Trophoblast cell (in vitro differentiated cells and primary cell): ENCODE data around the gene GYG2.
"Not testable (repeated sequence)": the region's sequence is repeated elsewhere in the genome, so short reads cannot be mapped to it uniquely, and the experiment has no call there.

Experiments
- DNase-seq, 2 donors: peaks; one replicate each; pipeline ENCODE4 v3.0.0-alpha.2; 2016
- H2AFZ ChIP-seq: 2 replicates; pipeline ENCODE4 v1.6.1; 2013; ENCODE audit warnings: low read length, moderate library complexity, mild to moderate bottlenecking; ENCODE audit not compliant: insufficient read depth, poor library complexity
- H2AK5ac ChIP-seq: 2 replicates; pipeline ENCODE4 v1.6.1; 2013; ENCODE audit warnings: mild to moderate bottlenecking, low read length
- H2BK120ac ChIP-seq: 2 replicates; pipeline ENCODE4 v1.6.1; 2013; ENCODE audit warnings: low read length, mild to moderate bottlenecking, moderate library complexity; ENCODE audit not compliant: insufficient read depth, poor library complexity
- H2BK12ac ChIP-seq: 2 replicates; pipeline ENCODE4 v1.6.1; 2013; ENCODE audit warnings: mild to moderate bottlenecking, low read length, moderate library complexity
- H2BK5ac ChIP-seq: 2 replicates; pipeline ENCODE4 v1.6.1; 2013; ENCODE audit warnings: low read length, low read depth, moderate library complexity, mild to moderate bottlenecking; ENCODE audit not compliant: poor library complexity
- H3K14ac ChIP-seq: 2 replicates; pipeline ENCODE4 v1.6.1; 2013; ENCODE audit warnings: mild to moderate bottlenecking, low read length
- H3K18ac ChIP-seq: 2 replicates; pipeline ENCODE4 v1.6.1; 2013; ENCODE audit warnings: mild to moderate bottlenecking, low read length
- H3K23ac ChIP-seq: 2 replicates; pipeline ENCODE4 v1.6.1; 2013; ENCODE audit warnings: low read length
- H3K27ac ChIP-seq: 2 replicates; pipeline ENCODE4 v1.5.1; 2013; ENCODE audit warnings: low read depth, mild to moderate bottlenecking, inconsistent platforms, low read length, moderate library complexity
- H3K27me3 ChIP-seq: 2 replicates; pipeline ENCODE4 v1.6.1; 2013; ENCODE audit warnings: inconsistent platforms, mild to moderate bottlenecking, low read length, moderate library complexity; ENCODE audit not compliant: insufficient read depth
- H3K36me3 ChIP-seq, 2 experiments: 1 replicate in 1 of 2; 2 replicates in 1 of 2; pipeline ENCODE4 v1.6.1; 2013; ENCODE audit warnings: low read length in 2 of 2, mild to moderate bottlenecking in 2 of 2, moderate library complexity in 1 of 2; ENCODE audit not compliant: insufficient read depth in 2 of 2, control insufficient read depth in 1 of 2
- H3K4ac ChIP-seq: 2 replicates; pipeline ENCODE4 v1.6.1; 2013; ENCODE audit warnings: low read depth, mild to moderate bottlenecking, low read length, moderate library complexity
- H3K4me1 ChIP-seq, 2 experiments: 1 replicate in 1 of 2; 2 replicates in 1 of 2; pipeline ENCODE4 v1.6.1; 2013; ENCODE audit warnings: low read length in 2 of 2, mild to moderate bottlenecking in 2 of 2, moderate library complexity in 1 of 2; ENCODE audit not compliant: insufficient read depth in 2 of 2, control insufficient read depth in 1 of 2
- H3K4me2 ChIP-seq: 2 replicates; pipeline ENCODE4 v1.6.1; 2013; ENCODE audit warnings: inconsistent platforms, mild to moderate bottlenecking, low read length, moderate library complexity
- H3K4me3 ChIP-seq: 2 replicates; pipeline ENCODE4 v1.5.1; 2013; ENCODE audit warnings: mild to moderate bottlenecking, low read depth, low read length, inconsistent platforms
- H3K79me1 ChIP-seq: one replicate; pipeline ENCODE4 v1.6.1; 2013; ENCODE audit warnings: low read length
- H3K79me2 ChIP-seq: 2 replicates; pipeline ENCODE4 v1.6.1; 2013; ENCODE audit warnings: low read length, mild to moderate bottlenecking; ENCODE audit not compliant: control insufficient read depth, insufficient read depth, poor library complexity
- H3K9ac ChIP-seq: 2 replicates; pipeline ENCODE4 v1.6.1; 2013; ENCODE audit warnings: mild to moderate bottlenecking, low read length
- H3K9me3 ChIP-seq: 2 replicates; pipeline ENCODE4 v1.6.1; 2013; ENCODE audit warnings: low read depth, mild to moderate bottlenecking, control low read depth, inconsistent platforms, low read length; ENCODE audit not compliant: insufficient read depth
- H4K12ac ChIP-seq: 2 replicates; pipeline ENCODE4 v1.6.1; 2013; ENCODE audit warnings: low read depth, mild to moderate bottlenecking, low read length, moderate library complexity
- H4K8ac ChIP-seq: 2 replicates; pipeline ENCODE4 v1.6.1; 2013; ENCODE audit warnings: low read depth, mild to moderate bottlenecking, low read length, moderate library complexity
- H4K91ac ChIP-seq: one replicate; pipeline ENCODE4 v1.6.1; 2013; ENCODE audit warnings: low read depth, mild to moderate bottlenecking, low read length, moderate library complexity
- WGBS: extraction: QIAGEN DNeasy Blood & Tissue Kit; methylation state at CpG from one replicate; pipeline ENCODE4 v1.1.7; 2013; ENCODE audit warnings: missing lambda C conversion rate; ENCODE audit not compliant: insufficient read length, insufficient coverage; ENCODE audit errors: extremely low coverage; 5-methylcytosine and 5-hydroxymethylcytosine counted together

GYG2 gene

DNA sequence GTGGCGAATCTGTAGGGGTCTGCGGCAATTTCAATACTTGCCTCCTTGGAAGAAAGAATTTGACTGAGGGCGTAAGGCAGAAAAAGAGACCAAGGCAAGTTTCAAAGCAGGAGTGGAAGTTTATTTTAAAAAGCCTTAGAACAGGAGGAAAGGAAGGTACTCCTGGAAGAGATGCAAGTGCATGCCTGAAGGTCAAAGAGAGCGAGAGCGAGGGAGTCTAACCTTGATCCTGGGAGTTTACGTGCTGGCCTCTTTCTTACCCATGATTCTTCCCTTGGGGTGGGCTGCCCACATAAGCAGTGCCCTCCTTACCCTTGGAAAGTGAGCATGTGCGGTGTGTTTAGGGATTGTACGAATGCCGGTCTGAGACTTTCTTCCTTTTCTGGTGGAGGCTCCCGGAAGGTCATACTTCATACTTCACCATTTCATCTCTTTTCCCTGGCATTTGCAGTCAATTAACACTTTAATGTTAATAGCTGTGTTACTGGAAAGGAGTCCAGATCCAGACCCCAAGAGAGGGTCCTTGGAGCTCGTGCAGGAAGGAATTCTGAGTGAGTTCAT lies 60.4 kb downstream of the GYG2 start:
- Histone ChIP-seq H3K79me2 (no peaks in the 10 kb centered on the region), H2BK120ac (no peak overlapping the region), H3K9me3 (no peaks in the 10 kb centered on the region), H2AFZ (no peak overlapping the region), H4K12ac (no peak overlapping the region), H4K91ac (no peak overlapping the region), H3K27me3 (no peaks in the 10 kb centered on the region), H2BK5ac (no peak overlapping the region), H3K23ac (no peak overlapping the region), H3K4me3 (no peak overlapping the region), H3K4me2 (no peak overlapping the region), H3K27ac (no peak overlapping the region), H3K4ac (no peak overlapping the region), H2BK12ac (no peak overlapping the region), H3K14ac (no peak overlapping the region), H3K79me1 (peaks cover 6% of the 10 kb centered on the region), H4K8ac (no peak overlapping the region), H2AK5ac (no peak overlapping the region), H3K9ac (no peak overlapping the region), H3K36me3 (no peaks in the 10 kb centered on the region), H3K18ac (no peak overlapping the region), H3K4me1 (peaks cover 3 to 4% of the 10 kb centered on the region in 2 experiments)
- WGBS = no CpG with 5 or more reads among the region's 11 CpGs
- no peak for DNase-seq

- H3K79me1 ChIP-seq, H4K12ac ChIP-seq, H3K36me3 ChIP-seq, H4K8ac ChIP-seq, H3K18ac ChIP-seq, H3K9ac ChIP-seq, H3K27me3 ChIP-seq, H3K9me3 ChIP-seq, H3K23ac ChIP-seq, H3K4ac ChIP-seq, H2AFZ ChIP-seq, H3K4me2 ChIP-seq, H3K79me2 ChIP-seq, H3K4me1 ChIP-seq, H2AK5ac ChIP-seq, H3K4me3 ChIP-seq: not testable (repeated sequence)
- Histone ChIP-seq H2BK120ac (peak overlapping the region; percentile 90), H2BK5ac (peak overlapping the region; percentile 79), H2BK12ac (peak overlapping the region; percentile 76), H3K14ac (peak overlapping the region; percentile 90), H3K27ac (peak overlapping the region; percentile 74), H4K91ac (peak overlapping the region; percentile 90)
- no CpG with 5 or more reads among the region's 15 CpGs for WGBS
- DNase-seq = peak; percentile 30 to 43
These were observed 61.2 kb downstream of the GYG2 start for GRCh38 chrX:2889706-2890490.

GRCh38 chrX:2890536-2891460 lies 62.1 kb downstream of the GYG2 start:
- not testable (repeated sequence) for DNase-seq, H4K8ac ChIP-seq, H2AK5ac ChIP-seq, H3K9me3 ChIP-seq, H4K12ac ChIP-seq, H3K4me2 ChIP-seq, H3K23ac ChIP-seq, H3K27me3 ChIP-seq, H3K4ac ChIP-seq, H3K79me1 ChIP-seq, H3K4me3 ChIP-seq, H2BK12ac ChIP-seq, H3K36me3 ChIP-seq, H3K18ac ChIP-seq, H2AFZ ChIP-seq, H2BK5ac ChIP-seq, H2BK120ac ChIP-seq, H3K79me2 ChIP-seq, H3K14ac ChIP-seq, H3K9ac ChIP-seq
- Histone ChIP-seq H4K91ac (peak overlapping the region; percentile 90), H3K27ac (peak overlapping the region; percentile 74), H3K4me1 (peaks cover 8 to 13% of the 10 kb centered on the region in 2 experiments)
- no CpG with 5 or more reads among the region's 22 CpGs for WGBS

DNA sequence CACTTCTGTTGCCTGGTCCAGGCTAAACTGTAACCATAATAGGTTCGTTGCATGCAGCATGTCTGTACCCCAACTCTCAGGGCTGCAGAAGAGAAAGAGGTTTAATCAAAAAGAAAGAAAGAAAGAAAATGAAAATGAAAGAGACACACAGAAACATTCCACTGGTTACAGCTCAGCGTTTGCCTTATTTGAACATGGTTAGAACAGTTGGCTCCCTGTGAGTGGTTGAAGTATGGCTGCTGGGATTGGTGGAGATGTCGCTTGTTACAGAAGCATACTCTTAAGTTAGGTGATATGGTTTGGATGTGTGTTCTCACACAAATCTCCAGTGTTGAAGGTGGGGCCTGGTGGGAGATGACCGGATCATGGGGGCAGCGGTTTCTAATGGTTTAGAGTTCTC lies 64.1 kb downstream of the GYG2 start:
- Histone ChIP-seq H2AK5ac (peak overlapping the region; percentile 90), H4K91ac (peak overlapping the region; percentile 35), H3K4me1 (peaks cover 14 to 17% of the 10 kb centered on the region in 2 experiments), H3K9me3 (no peaks in the 10 kb centered on the region), H4K12ac (no peak overlapping the region), H4K8ac (no peak overlapping the region), H3K27ac (no peak overlapping the region), H3K36me3 (no peaks in the 10 kb centered on the region), H3K79me2 (no peaks in the 10 kb centered on the region), H3K4me2 (no peak overlapping the region), H3K27me3 (no peaks in the 10 kb centered on the region), H2AFZ (no peak overlapping the region), H3K18ac (no peak overlapping the region), H3K4me3 (no peak overlapping the region), H3K23ac (no peak overlapping the region), H2BK5ac (no peak overlapping the region), H3K4ac (no peak overlapping the region), H2BK12ac (peak overlapping the region; percentile 82), H3K79me1 (peaks cover 19% of the 10 kb centered on the region), H2BK120ac (peak overlapping the region; percentile 38), H3K14ac (peak overlapping the region; percentile 64), H3K9ac (no peak overlapping the region)
- DNase-seq = no peak
- WGBS = no CpG with 5 or more reads among the region's 5 CpGs
